HTERT RPE-1 (cell line): Measurements from ENCODE around the gene DLG2.

Experiments
- in situ Hi-C: fragments of 300-500 bp; cut with MboI; formaldehyde crosslinking; loops from 4 replicates; pipeline ENCODE4 v1.14.3; 2020; ENCODE audit warnings: low sequenced_read_pairs

Gene DLG2

DNA sequence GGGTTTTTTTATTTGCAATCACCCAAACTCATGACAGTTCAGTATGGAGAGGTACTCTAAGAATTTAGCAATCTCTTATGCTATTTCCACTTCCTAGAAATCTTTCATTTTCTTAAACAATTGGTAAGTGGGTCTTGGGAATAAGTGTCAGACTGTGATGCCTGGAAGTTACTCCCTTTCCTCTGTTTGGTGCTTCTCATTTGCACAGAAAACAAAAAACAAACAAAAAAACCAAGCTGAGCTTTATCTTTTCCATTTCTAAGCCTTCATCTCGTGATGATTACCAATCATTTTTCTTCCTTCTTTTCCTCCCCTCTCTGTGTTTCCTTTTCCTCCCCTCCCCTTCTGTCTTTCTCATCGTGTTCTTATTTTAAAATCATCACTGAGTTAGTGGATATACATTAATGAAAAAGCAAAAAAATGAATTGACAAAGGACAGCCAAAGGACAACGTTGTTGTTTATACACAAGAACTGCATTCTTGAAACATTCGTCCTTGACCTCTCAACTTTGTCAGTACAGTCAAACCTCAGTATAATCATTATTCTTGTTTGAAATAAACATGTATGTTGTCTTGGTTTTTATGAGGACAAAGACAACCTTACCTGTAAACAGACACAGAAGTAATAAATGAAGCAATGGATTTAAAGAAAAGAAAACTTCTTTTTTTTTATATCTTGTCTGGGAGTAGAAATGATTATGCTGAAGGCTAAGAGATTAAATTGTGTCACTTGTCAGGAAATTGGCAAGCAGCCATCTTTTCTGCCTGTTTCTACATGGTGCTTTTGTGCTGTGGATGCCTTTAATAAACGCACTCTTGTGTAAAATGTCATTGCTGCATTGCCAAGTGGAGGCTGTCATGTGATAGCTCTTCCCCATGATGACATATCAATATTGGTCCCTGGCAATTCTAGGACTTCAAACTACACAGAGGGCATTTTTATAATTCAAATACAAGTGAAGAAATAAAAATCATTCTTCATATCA is 1537.8 kb downstream of the DLG2 start:
- in situ Hi-C loops = no loop called here

DNA sequence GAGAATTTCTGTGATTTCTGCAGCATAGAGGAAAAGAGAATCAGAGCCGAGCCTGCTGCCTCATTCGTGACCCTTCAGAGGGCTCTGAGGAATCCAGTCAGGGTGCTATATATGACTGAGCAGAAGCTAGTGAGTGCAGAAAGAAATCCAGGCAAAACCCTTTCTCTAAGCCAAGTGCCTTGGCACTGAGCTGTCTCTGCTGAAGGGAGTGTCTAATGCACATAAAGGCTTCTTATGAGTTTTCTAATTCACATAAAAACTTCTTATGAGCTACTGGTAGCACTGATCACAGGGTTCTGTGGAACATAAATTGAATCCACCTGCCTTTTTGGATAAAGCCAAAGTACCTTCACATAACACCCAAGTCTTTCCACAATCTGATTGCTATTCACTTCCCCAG is 1555.3 kb downstream of the DLG2 start:
- in situ Hi-C loops = no loop called here

GRCh38 chr11:84069048-84069447 is 1558.1 kb downstream of the DLG2 start:
- in situ Hi-C loops = no loop called here

- in situ Hi-C loops = no loop called here
These were observed 1565.4 kb downstream of the DLG2 start for GRCh38 chr11:84061726-84062125.

GRCh38 chr11:84056653-84057376 is 1570.3 kb downstream of the DLG2 start:
- in situ Hi-C loops = no loop called here

DNA sequence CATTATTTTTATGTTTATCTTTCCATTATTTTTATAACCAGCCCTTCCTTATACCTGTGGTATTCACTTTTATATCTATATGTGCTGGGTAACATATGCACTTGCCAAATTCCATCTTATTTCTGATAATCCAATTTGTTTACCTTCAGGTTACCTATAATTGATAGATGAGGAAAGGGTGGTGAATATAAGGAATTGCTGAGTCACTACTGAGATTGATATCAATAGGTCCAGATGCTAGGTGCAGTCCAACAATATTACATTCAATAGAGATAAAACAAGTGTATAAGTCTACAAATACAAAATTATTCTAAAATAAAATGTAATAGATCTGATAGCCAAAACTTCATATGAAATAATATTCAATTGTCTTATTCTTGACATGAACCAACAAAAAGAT is 1582.0 kb downstream of the DLG2 start:
- in situ Hi-C loops = no loop called here

DNA sequence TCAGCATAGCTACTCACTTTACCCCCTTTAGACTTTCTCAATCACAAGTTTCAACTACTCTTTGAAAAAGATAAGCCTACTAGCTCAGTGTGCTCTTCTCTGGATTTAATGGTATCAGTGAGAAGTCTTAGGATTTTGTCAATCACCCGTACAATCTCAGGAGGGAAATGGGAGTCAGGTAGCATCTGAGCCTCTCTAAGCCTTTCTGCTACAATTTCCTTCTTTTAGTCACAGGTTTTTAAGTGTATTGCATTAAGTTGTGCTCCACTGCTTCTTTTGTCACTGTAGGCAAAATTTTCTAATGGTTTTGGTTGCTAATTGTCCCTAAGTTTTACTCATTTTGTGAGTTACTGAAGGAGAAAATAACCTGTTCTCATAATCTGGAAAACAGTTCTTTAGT is 1582.4 kb downstream of the DLG2 start:
- in situ Hi-C loops = no loop called here

DNA sequence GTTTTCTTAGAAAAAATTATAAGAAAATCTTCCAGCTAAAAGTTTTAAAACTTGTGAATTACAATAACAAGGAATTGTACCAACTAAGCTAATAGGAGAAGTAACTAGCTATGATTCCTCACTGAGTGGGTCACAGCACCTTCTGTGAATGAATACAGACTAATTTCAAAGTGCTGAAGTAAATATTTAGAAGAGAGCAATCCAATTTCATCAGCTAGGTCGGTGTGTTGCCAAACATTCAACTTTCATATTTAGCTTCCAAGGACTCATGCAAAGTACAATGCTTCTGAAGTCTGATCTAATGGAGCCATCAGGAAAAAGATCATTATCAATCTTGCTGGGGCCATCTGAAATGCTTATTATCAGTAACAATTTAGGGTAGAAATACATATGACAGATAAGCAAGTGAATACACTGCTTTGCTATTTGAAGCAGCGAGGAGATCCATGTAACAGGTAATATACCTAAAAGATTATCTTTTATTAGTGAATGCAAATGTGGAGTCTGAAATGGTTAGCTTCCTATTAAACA is 1590.4 kb downstream of the DLG2 start:
- in situ Hi-C loops = no loop called here

DNA sequence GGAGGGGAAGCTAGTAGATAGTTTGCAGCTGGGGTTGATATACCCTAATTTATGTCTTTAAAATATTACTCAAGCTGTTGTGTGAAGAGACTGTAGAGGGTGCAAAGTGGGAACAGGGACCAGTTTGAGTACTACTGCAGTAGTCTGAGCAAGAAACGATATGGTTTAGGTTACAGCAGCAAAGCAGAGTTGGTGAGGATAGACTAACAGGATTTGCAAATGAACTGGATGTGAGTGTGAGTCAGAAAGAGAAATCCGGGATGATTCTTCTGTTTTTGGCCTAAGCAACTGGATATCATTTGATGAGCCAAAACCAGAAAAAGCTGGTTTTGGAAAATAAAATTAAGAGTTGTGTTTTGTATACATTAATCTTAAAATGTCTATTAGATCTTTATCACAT is 1591.5 kb downstream of the DLG2 start:
- in situ Hi-C loops = no loop called here

DNA sequence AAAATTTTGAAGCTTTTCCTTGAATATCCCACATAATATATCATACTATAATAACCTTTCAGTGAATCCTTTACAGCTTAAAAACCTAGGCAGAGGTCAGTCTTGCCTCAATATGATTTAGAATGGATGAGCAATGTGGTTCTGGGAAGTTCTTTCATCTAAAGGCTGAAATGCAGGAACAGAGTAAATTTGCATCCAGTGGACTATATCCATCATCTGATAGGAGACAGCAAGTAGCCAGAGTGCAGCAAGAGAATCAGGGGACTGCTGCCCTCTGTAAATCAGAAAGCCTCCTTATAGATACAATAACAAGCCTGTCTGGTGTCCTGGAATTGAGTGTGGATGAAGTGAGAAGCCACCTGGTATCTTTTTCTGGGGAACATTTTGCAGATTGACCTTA is 1592.7 kb downstream of the DLG2 start:
- in situ Hi-C loops = no loop called here

- in situ Hi-C loops = no loop called here
These were observed 1602.9 kb downstream of the DLG2 start for GRCh38 chr11:84024266-84024665.

GRCh38 chr11:84022695-84023094 is 1604.4 kb downstream of the DLG2 start:
- in situ Hi-C loops = no loop called here

GRCh38 chr11:84022201-84022600 is 1604.9 kb downstream of the DLG2 start:
- in situ Hi-C loops = no loop called here

- in situ Hi-C loops = no loop called here
These were observed 1605.9 kb downstream of the DLG2 start for GRCh38 chr11:84021291-84021690.

GRCh38 chr11:84019571-84020194 is 1607.5 kb downstream of the DLG2 start:
- in situ Hi-C loops = no loop called here

DNA sequence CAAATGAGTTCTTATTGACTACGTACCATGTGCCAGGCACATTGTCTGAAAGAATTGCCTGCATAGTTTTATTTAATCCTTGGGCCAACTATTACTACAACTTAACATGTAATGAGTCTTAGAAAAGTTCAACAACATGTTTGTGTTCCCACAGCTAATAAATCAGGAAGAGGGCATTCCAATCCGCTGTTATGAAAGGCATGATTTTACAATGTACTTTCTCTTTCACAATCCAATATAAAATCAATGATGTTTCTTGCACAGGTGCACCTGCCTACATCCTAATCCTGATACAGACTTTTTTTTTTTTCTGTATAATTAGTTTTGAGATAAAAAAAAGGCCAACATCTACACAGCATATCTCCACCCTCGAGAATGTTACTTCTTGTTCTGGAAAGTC is 1612.6 kb downstream of the DLG2 start:
- in situ Hi-C loops = no loop called here

- in situ Hi-C loops = no loop called here
These were observed 1614.8 kb downstream of the DLG2 start for GRCh38 chr11:84012171-84012826.

- in situ Hi-C loops = no loop called here
These were observed 1624.0 kb downstream of the DLG2 start for GRCh38 chr11:84003181-84003580.

GRCh38 chr11:83998921-83999320 is 1628.2 kb downstream of the DLG2 start:
- in situ Hi-C loops = no loop called here

GRCh38 chr11:83990160-83990733 is 1636.9 kb downstream of the DLG2 start:
- in situ Hi-C loops = no loop called here
